HG02884 (cell line): Measurements from ENCODE around the gene HSBP1L1.

Source experiments
- ATAC-seq: cut with Tn5 transposase; IDR thresholded peaks from one replicate; pipeline ENCODE4 v1.9.1; 2021; ENCODE audit warnings: mild to moderate bottlenecking, moderate library complexity; ENCODE audit not compliant: unreplicated experiment

Gene HSBP1L1

DNA sequence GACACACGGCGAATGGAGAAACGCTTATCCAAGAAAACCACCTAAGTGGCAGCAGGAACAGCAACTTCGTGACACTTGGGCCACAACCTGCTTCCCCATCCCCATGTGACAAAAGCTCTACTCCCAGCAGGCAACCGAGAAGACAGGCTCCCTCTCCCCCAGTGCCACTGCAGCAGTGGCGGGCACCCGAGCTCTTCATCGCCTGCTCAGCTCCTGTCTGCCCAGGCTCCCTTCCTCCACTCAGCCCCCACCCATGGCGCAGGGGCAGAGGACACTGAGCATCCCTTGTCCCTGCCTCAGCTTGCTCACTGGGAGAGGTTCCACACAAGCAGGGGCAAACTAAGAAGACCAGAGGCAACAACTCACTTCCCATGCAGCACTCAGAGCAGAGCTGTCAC is 35.9 kb upstream of the HSBP1L1 start:
- no peak for ATAC-seq

DNA sequence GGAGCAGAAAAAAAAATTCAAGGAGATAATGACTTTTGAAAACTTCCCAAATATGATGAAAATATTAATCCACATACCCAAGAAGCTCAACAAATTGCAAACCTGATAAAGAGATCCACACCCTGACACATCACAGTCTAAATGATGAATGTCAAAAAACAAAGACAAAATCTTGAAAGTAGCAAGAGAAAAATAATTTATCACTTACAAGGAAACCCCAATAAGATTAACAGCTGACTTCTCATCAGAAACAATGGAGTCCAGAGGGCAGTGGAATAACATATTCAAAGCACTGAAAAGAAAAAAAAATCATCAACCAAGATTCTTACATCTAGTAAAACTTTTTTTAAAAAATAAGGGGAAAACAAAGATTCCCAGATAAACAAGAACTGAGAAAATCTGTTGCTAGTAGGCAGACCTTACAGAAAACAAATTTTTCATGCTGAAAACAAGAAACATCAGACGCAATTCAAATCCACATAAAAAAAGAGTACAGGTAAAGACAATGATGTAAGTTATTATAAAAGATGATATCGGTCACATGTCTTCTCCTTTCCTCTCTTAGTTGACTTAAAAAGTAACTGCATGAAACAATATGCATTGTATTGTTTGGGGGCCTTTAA is 34.3 kb upstream of the HSBP1L1 start:
- no peak for ATAC-seq

DNA sequence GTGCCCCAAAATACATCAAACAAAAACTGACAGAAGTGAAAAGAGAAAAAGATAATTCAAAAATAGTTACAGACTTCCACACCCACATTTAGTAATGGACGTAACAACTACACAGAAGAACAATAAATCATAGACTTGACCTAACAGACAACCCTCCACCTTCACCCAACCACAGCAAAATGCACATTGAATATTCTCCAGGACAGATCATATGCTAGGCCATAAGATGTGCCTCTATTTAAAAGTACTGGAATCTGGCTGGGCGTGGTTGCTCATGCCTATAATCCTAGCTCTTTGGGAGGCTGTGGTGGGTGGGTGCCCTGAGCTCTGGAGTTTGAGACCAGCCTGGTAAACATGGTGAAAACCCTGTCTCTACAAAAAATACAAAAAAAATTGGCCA is 33.0 kb upstream of the HSBP1L1 start:
- no peak for ATAC-seq

DNA sequence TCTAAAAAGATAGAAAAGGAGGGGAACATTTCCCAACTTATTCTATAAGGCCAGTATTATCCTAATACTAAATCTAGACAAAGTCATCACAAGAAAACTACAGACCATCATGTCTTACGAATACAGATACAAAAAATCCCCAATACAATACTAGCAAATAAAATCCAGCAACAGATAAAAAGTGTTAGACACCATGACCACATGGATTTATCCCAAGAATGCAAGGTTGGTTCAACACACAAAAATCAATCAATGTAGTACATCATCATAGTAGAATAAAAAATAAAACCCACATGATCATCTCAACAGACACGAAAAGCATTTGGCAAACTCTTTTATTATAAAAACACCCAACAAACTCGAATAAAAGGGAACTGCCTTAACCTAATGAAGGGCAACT is 31.5 kb upstream of the HSBP1L1 start:
- ATAC-seq = no peak

DNA sequence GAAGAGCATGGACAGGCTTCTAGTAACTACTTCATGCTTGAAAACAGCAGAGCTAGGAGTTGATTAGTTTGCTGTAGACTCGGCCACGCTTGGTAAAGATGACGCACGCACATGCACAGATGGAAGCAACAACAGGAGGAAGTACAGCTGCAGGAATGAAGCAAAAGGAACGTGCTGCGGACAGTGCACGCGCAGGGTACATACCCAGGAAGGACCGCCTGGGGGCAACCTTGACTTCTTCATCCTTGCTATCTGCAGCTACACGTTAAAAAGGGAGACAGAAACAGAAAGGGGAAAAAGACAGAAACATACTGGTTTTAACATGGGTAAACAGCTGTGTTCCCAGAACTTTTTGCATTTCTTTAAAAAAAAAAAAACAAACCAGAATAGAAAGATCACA is 30.7 kb upstream of the HSBP1L1 start:
- ATAC-seq = no peak

- no peak for ATAC-seq
These were observed 29.9 kb upstream of the HSBP1L1 start for GRCh38 chr18:79934311-79935097.

DNA sequence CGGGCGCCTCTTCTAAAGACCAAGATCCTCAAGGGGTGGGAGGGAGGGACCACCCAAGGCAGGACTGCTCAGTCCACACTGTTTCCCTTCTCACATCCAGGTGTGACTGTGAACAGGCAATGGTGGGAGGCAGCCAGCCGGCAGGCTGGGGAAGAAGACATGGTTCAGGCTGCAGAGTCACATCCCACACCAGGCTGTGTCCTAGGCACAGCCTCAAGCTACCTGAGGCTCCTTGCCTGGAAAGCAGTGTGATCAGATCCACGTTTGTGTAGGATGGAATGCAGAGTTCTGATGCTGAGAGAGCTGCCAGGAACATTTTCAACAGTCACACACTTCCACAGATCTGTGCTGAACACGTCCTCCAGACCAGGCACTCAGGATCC is 29.4 kb upstream of the HSBP1L1 start:
- ATAC-seq = no peak

DNA sequence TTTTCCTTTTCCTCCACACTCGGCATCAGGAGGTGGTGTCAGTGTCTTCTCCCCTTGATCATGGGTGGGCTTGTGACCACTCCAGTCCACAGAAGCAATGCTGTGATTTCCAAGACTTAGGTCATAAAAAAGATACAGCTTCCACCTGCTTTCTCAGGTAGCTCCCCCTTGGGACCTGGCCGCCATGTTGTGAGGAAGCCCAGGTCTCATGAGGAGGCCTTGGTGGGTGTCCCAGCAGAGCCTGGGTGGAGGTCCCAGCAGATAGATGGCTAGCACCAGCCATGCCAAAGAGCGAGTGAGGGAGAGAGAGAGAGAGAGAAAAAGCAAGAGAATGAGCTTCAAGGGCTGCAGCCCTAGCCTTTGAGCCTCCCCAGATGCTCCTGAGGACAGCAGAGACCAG is 28.9 kb upstream of the HSBP1L1 start:
- ATAC-seq = no peak

DNA sequence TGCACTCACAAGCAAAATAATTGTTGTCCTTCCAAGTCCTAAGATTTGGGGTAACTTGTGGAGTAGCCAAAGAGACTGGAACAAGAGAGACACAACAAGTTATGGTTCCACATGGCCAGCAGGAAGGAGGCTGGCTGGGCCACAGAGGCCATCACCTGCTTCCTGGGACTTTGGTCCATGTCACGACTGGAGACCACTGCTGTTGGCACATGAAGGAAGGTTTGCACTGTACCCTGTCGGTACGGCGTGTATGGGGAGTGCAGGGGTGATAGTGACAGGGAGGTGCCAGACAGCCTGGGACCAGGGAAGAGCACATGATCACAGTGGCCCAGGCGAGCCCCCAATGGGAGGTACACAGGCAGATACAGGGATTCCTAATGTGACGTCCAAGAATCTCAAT is 28.5 kb upstream of the HSBP1L1 start:
- ATAC-seq = no peak

DNA sequence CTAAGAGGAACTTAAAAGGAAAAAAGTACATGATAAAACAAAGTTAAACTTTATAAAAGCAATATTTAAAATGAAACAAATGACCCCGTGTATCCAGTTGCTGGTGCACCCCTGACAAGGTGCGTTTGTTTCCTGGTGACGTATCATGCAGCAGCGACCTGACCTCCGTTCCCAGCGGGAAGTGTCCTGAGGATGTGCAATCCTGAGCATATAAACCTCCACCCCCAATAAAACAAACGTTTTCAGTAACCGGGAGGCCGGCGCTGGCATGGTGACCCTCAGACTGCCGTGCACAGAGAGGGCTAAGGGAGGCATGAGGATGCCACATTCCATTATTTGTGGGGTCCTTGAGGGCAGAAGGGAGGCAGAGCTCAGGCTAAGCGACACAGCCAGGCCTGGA is 27.8 kb upstream of the HSBP1L1 start:
- ATAC-seq = no peak

GRCh38 chr18:79937103-79937860 is 27.2 kb upstream of the HSBP1L1 start:
- ATAC-seq = no peak

DNA sequence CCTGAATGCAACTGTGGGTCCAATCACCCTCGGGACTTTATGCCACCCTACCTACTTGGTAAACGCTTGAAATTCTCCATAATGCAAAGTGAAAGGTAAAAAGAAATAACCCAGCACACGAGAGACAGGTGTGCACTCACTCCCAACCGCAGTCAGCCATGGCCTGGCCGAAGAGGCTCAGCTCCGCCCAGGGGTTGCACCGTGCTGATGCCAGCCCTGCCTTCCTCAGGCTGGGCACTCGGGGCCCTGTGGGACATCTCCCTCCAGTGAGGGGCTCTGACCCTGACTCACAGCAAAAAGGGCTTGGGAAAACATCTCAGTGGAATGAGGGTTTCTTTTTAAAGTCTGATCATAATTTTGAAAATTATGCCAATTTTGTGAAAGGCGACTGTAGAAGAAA is 26.2 kb upstream of the HSBP1L1 start:
- no peak for ATAC-seq

GRCh38 chr18:79939096-79939495 is 25.3 kb upstream of the HSBP1L1 start:
- ATAC-seq = no peak

DNA sequence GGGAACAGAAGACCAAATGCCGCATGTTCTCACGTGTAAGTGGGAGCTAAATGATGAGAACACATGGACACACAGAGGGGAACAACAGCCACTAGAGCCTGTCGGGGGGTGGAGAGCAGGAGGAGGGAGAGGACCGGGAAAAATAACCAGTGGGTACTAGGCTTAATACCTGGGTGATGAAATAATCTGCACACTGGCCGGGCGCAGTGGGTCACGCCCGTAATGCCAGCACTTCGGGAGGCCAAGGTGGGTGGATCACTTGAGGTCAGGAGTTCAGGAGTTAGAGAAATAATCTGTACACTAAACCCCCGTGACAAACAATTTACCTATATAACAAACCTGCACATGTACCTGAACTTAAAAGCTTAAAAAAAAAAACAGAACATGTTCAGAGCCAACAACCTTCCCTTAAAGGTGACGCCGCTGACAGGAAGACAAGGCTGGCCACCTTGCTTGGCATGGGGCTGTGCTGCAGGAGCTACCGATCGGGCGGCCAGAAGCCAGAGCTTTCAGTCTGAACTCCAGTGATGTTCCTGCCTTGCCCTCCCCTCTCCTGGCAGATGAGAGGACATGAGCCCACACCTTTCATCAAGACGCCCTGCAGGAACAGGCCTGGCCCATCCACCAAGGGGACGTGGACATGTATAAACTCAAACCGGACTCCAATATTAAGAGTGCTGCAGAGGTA is 24.2 kb upstream of the HSBP1L1 start:
- no peak for ATAC-seq

GRCh38 chr18:79940814-79941472 is 23.5 kb upstream of the HSBP1L1 start:
- no peak for ATAC-seq

DNA sequence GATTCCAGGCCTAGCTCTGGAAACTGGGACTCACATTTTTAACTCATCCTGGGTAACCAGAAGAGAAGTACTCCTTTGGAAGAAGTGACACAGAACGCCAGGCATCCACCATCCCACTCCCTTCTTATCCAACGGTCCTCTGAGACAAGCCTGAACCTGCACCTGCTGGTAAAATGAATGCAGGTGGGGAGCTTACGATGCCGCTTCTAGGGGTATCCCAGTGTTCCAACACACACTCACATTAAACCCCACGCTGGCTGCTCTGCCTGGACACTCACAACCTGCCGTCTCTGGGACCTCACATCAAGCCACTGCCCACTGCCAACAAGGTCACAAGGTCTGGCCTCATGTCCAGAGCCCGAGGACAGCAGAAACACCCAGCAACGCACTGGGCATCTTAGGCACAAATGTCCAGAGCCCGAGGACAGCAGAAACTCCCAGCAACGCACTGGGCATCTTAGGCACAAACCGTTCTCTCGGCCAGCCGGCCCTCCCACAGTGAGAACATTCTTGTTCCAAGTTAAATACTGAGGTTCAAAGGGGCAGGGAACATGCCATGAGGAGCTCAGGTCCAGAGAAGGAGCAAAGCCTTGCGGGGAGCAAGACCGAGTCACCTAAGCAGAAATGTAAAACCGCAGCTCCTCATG is 22.8 kb upstream of the HSBP1L1 start:
- no peak for ATAC-seq

DNA sequence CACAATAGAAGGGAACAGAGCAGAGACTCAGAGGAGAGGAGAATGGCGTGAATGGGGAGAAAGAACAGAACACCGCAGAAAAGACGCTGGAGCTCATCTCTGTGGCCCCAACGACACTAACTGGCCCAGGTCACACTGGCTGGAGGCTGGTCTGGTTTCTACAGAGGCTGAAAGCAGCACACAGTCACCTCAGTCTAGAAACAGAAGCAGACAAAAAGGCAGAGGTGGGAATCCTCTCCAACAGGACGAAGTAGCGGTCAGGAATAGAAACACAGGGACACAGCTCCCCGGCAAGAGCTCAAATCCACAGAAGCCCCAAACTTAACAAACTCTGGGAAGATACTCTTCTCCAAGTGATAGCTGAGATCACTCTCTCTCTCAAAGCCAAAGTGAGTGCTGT is 22.2 kb upstream of the HSBP1L1 start:
- ATAC-seq = no peak

GRCh38 chr18:79942786-79943607 is 21.4 kb upstream of the HSBP1L1 start:
- no peak for ATAC-seq

DNA sequence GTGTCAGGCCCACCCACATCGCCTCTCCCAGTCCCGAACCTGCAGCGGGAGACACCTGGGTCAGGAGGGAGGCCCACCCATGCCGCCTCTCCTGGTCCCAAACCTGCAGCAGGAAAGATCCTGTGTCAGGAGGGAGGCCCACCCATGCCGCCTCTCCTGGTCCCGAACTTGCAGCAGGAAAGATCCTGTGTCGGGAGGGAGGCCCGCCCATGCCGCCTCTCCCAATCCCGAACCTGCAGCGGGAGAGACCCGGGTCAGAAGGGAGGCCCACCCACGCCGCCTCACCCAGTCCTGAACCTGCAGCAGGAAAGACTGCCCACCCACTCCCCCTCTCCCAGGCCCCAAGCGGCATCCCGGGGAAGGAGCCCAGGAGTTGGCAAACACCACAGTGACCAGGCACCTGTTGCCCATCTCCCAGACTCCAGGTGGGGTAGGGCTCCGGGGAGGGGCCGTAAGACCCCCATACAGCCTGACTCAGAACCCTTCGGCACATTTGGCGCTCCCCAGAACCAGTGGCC is 20.8 kb upstream of the HSBP1L1 start:
- ATAC-seq = no peak
